Embryonic facial prominence (tissue), 1 donor: ENCODE data around the gene NUDT3.

Experiments used
- DNase-seq: peaks from one replicate; pipeline ENCODE4 v3.0.0-alpha.2; 2016; ENCODE audit errors: extremely low spot score

The NUDT3 gene

DNA sequence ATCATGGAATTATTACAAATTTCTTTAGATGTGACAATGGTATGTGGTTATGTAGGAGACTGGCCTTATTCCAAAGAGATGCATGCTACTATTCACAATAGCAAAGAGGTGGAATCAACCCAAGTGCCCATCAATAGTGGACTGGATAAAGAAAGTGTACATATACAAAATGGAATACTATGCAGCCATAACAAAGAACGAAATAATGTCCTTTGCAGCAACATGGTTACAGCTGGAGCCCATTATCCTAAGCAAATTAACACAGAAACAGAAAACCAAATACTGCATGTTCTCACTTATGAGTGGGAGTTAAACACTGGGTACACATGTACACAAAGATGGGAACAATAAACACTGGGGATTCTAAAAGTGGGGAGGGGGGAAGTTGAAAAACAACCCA is 69.7 kb downstream of the NUDT3 start:
- no peak for DNase-seq

- no peak for DNase-seq
Measured at GRCh38 chr6:34321821-34322220, 70.6 kb downstream of the NUDT3 start.

DNA sequence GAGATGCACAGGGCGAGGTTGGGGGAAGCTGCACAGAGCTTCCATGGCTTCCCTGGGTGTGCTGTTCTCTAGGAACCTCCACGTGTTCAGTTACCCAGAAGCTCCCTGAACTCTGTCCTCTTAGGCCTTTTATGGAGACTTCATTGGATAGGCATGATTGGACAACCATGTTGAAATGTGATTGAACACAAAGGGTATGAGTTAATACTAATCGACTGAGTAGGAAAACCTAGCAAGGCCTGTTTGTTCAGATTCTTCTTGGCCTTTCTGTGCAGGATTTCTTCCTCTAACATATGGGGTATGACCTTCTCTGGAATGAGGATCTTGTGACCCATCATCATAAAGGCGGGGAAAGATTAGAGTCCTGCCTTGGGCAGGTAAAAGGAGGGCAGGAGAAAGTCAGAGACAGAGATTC is 73.0 kb downstream of the NUDT3 start:
- no peak for DNase-seq

- no peak for DNase-seq
Measured at GRCh38 chr6:34318499-34319470, 73.7 kb downstream of the NUDT3 start.

DNA sequence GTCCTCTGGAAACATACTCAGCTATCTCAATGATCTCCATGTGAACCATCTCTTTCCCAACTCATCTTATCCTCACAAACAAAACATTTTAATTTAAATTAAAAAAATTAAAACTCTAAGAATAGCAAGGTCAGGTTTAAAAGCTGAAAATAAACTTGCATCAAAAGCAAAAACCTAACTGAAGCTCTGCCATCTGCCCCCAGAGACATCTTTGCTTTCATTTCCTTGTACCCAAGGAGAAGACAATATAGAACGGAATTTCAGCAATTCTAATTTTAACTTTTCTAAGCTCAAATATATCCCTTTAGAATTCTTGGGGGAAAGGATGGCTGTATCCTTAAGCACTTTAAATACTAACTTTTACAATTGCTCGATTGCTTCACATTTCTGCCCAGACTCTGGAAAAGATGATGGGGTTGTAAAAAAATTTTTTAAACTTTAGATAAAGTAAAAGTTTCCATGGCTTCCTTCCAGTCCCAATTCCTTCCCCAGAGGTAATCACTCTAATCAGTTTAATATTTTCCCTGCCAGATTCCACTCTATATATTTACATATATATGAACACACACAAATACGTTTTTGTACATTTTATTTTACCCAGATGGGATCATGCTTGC is 74.5 kb downstream of the NUDT3 start:
- peak; percentile 58 for DNase-seq

DNA sequence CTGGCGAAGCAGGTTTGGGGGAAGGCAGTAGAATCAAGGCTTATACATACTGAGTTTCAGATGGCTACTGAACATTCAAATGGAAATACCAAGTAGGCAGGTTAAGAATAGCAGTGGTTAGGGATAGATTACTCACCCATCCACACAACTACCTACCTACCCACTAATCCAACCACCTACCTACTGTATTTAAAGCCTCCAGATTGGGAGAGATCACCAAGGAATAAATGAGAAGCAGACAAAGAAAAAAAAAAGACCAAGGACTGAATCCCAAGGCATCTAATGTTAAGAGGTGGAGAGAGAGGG is 75.3 kb downstream of the NUDT3 start:
- DNase-seq, result no peak

DNA sequence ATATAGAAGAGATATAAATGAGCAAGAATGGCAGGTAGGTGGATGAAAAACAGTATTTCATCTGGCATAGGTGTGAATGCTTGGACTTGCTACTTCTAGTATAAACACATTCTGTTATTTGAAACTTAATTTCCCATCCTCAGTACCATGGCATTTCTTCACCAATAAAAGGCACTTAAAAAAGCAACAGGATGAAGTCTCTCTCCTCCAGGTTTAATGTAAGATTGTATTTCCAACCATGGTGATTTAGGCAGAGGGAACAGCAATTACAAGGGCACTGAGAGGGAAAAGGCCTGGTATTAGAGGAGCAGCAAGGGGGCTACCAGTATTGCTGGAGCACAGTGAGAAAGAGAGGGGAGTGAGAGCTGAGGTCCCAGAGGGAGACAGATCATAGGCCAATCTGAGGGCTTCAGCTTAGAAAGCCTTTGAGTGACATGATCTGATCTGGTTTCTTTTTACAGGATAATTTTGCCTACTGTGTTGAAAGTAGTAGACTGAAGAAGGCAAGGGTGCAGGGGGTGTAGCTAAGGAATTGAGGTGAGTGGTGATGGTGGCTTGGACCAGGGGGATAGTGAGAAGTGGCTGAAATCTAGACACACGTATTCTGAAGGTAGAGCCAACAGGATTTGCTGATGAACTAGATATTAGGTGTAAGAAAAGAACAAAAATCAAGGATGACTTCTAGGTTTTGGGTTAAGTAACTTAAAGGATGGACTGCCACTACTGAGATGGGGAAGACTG is 75.9 kb downstream of the NUDT3 start:
- no peak for DNase-seq

- no peak for DNase-seq
Measured at GRCh38 chr6:34315780-34316179, 76.7 kb downstream of the NUDT3 start.

GRCh38 chr6:34315256-34315655 is 77.2 kb downstream of the NUDT3 start:
- no peak for DNase-seq

DNA sequence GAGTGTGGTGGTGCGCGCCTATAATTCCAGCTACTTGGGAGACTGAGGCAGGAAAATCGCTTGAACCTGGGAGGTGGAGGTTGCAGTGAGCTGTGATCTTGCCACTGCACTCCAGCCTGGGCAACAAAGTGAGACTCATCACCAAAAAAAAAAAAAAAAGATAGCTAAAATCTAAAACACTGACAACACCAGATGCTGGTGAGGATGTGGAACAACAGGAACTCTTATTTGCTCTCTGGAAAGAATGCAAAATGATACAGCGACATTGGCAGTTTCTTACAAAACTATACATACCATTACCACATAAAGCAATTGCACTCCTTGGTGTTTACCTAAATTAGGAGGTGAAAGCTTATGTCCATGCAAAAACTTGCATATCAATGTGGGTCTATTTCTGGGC is 80.2 kb downstream of the NUDT3 start:
- no peak for DNase-seq

DNA sequence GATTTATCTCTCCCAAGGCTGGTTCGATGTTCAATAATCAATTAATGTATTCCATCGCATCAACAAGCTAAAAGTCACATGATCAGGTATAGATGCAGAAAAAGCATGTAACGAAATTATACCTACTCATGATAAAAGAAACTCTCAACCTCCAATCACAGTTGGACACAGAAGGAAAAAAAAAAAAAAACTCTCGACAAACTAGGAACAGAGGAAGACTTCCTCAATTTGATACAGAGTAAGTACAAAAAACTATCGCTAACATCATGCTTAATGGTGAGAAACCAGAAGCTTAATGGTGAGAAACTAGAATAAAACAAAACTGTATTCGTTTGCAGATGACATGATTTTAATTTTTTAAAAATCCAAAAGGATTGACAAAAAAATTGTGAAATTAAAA is 81.7 kb downstream of the NUDT3 start:
- DNase-seq, result no peak

DNA sequence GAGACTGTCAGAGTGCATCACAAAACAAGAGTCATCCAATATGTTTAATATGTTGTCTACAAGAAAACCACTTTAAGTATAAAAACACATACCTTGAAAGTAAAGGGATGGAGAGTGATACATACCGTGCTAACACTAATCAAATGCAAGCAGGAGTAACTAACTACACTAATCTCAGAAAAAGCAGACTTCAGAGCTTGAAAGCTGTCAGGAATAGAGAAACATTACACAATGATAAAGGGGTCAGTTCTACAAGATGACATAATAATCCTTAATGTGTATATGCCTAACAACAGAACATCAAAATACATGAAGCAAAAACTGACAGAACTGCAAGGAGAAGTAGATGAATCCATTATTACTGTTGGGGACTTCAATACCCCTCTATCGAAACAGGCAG is 84.0 kb downstream of the NUDT3 start:
- DNase-seq, result no peak

GRCh38 chr6:34305982-34306708 is 86.3 kb downstream of the NUDT3 start:
- DNase-seq, result no peak

DNA sequence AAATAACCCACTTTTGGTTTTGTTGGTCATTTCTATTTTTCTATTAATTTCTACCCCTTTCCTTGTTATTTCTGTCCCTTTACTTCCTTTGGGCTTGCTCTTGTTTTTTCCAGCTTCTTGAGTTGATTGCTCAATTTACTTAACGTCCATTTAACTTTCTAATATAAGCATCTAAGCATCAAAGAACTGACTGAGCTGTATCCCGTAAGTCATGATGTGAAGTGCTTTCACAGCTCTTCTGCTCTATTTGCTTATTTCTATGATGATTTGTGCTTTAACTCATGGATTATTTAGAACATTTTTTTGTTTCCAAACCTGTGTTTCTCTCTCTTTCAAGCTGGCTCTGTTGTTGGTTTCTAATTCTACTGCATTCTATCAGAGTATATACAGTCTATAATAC is 87.0 kb downstream of the NUDT3 start:
- no peak for DNase-seq

GRCh38 chr6:34304164-34304563 is 88.3 kb downstream of the NUDT3 start:
- no peak for DNase-seq

GRCh38 chr6:34302929-34303328 is 89.5 kb downstream of the NUDT3 start:
- DNase-seq, result no peak

DNA sequence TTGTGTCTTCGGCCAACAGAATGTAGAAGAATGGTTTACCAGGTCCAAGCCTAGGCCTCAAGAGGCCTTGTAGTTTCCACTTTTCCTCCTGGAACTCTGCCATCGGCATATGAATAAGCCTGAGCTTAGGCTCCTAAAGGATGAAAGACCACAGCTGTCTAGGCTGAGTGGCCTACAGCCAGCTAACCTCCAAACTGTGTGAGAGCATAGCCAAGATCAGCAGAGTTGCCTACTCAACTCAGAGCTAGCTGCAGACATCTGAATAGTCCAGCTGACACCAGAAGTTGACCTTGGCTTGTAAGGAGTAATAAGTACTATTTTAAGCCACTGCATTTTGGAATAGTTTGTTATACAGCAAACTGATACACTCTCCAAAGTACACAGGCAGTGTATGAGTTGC is 91.1 kb downstream of the NUDT3 start:
- no peak for DNase-seq

- DNase-seq, result no peak
Measured at GRCh38 chr6:34300332-34300751, 92.1 kb downstream of the NUDT3 start.

GRCh38 chr6:34298941-34299340 is 93.5 kb downstream of the NUDT3 start:
- no peak for DNase-seq

GRCh38 chr6:34295721-34296120 is 96.7 kb downstream of the NUDT3 start:
- DNase-seq, result no peak

GRCh38 chr6:34292954-34293353 is 99.5 kb downstream of the NUDT3 start:
- DNase-seq, result no peak

- DNase-seq, result no peak
Measured at GRCh38 chr6:34289137-34289536, 103.3 kb downstream of the NUDT3 start.
